Stimulated activated CD4-positive, alpha-beta T cell treated with anti-CD3 and anti-CD28 coated beads, Interleukin-2, amount 100 ng/mL, for 24 hours (primary cell): ENCODE results near the gene ALPK1.
"Not testable (repeated sequence)": the region's sequence is repeated elsewhere in the genome, so short reads cannot be mapped to it uniquely, and the experiment has no call there.

Experiments
- DNase-seq, 2 donors: peaks; one replicate each; pipeline ENCODE4 v3.0.0-alpha.2; 2020

ALPK1 gene

GRCh38 chr4:112381996-112382692 is 85.0 kb downstream of the ALPK1 start:
- DNase-seq: no peak

DNA sequence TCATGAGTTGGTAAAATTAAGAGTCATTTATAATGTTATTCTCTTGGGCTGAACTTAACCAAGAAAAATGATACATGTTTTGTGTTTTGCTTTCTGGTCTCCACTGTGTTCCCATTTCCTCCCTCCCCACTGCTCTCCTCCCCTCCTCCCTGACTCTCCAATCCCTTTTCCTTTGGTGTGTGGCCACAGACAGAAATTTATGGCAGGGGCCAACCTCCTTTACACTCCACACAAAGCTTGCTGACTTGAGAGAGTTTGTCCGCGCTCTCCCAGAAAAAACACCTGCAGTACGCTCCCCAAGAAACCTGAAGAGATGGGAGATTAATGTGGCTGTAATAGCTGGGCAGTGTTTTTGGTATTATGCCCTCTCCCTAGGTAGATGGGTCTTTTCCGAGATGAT is 88.9 kb downstream of the ALPK1 start:
- no peak for DNase-seq

- DNase-seq: no peak
These were observed 104.9 kb downstream of the ALPK1 start for GRCh38 chr4:112402098-112402497.

DNA sequence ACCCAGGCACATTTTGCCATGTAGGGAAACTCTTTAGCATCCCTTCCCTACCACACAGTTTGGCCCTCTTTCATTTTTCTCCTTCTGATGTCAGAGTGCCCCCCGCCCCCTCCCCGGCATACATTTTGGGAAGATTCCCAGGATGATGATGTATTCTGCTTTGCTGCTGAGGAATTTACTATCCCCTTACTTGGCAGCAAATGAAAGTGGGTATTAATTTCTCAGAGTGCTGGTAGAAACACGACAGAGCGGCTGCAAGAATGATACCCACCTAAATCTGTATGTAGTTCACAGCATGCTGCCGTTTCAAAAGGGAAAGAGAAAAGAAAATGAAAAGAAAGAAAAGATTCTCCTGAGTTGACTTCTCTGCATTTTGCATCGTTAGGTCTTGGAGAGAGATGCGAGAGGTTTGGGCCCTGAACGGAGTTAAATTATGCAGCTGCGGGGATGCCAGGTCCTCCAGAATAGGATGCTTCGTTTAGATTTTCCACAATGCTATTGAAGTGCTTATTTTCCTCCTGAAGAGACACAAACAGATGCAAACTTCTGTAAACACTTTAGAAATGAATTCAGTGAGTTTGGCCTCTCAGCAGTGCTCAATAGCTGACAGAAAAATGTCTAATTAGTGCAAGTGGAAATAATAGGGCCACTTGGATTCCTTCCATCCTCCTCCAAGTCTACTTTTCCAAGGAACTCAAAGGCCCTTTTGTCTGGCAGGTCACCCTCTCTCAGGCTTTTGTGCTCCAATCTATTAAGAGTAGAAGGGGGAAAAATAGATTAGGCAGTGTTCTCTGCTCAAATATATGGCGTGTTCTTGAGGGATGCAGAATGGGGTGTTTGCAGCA is 106.2 kb downstream of the ALPK1 start:
- no peak for DNase-seq

GRCh38 chr4:112410364-112410763 is 113.2 kb downstream of the ALPK1 start:
- DNase-seq: no peak

DNA sequence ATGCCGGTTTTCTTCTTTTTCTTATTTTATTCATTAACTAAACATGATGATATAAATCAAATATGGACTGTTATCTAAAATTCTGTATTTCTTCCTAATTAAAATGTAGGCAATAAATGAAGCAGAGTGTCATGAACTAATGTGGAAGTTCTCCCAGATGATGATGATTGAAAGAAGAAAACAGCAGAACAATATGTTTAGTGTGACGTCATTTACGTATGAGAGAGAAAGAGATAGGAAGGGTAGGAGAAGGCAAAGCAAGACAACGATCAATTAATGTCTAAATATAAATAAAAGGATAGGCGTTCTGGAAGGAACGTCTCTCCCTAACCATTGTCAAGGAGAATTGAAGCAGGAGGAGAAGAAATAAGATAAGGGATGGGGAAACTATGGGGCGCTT is 113.6 kb downstream of the ALPK1 start:
- DNase-seq: no peak

DNA sequence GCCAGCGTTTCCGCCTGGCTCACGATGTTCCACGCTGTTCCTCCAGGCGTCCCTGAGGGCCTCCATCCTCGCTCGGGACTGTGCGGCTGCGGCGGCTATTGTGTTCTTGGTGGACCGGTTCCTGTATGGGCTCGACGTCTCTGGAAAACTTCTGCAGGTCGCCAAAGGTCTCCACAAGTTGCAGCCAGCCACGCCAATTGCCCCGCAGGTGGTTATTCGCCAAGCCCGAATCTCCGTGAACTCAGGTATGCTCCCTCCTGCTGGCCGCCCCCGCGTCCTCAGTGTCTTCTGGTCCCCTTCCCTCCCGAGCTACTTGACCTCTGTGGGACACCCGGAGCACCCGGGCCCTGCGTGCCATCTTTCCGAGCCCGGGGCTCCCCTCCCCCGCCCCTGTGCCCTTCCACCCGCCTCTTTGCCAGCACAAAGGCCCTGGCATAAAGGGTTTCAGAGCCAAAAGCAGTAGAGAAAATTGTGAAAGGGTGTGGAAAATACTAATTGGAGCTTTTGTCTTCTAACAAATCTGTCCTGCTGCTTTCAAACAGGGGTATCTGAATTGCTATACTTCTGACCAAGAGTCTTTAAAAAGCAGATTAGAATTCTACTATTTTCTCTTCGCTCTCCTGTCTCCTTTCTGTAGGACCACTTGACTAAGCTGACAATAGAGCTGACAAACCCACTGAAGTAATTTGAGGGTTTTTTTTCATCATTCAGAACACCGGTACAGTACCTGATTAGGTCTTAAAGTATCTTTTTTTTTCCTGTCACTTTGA is 114.8 kb downstream of the ALPK1 start:
- DNase-seq: no peak

DNA sequence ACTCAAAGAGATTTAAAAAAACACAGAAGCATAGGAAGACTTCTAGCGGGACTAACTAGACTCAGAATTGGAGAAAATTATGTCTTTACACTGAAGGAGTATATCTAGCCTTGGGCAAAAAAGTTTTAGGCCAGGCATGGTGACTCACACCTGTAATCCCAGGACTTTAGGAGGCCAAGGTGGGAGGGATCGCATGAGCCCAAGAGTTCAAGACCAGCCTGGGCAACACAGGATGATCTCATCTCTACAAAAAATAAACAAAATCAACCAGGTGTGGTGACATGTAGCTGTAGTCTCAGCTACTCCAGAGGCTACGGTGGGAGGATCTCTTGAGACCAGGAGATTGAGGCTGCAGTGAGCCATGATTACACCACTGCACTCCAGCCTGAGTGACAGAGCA is 119.3 kb downstream of the ALPK1 start:
- no peak for DNase-seq

- DNase-seq: no peak
These were observed 120.9 kb downstream of the ALPK1 start for GRCh38 chr4:112418092-112418491.

DNA sequence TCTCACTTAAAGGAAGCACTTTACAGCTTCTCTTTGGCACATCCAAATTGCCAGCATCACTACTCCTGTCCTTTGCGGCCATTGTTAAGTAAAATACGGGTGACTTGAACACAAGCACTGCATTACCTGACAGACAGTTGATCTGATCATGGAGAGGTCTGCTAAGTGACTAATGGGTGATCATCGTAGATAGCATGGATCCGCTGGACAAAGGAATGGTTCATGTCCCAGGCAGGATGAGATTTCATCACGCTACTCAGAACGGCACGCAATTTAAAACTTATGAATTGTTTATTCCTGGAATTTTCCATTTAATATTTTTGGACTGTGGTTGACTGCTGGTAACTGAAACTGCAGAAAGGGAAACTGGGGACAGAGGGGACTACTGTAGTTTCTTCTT is 124.7 kb downstream of the ALPK1 start:
- no peak for DNase-seq

DNA sequence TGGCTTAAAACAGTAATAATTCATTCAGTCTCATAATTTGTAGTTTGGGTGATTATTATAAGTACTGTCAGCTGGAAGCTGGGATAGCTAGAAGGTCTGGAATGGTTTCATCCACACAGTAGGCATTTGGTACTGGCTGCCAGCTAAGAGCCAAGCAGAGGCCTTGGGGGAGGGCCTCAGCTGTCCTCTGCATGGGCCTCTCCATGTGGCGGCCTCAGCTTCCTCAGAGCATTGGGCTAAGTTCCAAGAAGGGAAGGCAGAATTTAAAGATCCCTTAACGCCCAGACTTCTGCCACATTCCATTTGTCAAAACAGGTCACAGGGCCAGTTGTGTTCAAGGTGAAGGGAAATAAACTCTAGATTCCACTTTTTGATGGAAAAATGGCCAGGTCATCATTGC is 125.5 kb downstream of the ALPK1 start:
- no peak for DNase-seq

- no peak for DNase-seq
These were observed 126.4 kb downstream of the ALPK1 start for GRCh38 chr4:112423591-112423990.

- no peak for DNase-seq
These were observed 128.7 kb downstream of the ALPK1 start for GRCh38 chr4:112425823-112426222.

GRCh38 chr4:112426416-112426815 is 129.2 kb downstream of the ALPK1 start:
- DNase-seq: no peak

- DNase-seq: no peak
These were observed 134.0 kb downstream of the ALPK1 start for GRCh38 chr4:112431158-112431557.

DNA sequence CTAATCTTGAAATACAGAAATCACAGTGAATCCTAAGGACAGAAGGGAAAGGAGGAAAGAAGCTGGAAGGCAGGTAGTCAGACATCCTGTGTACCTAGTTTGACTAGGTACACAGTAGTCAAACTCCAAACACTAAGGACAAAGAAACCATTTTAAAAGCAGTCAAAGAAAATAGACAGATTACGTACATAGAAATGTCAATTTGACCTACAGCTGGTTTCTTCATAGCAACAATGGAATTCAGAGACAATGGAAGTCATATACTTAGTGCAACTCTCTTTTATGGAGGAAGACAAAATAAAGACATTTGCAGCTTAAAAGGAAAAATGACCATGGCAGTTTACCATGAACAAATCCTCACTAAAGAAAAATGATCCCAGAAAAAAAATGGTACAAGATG is 139.8 kb downstream of the ALPK1 start:
- DNase-seq: no peak

DNA sequence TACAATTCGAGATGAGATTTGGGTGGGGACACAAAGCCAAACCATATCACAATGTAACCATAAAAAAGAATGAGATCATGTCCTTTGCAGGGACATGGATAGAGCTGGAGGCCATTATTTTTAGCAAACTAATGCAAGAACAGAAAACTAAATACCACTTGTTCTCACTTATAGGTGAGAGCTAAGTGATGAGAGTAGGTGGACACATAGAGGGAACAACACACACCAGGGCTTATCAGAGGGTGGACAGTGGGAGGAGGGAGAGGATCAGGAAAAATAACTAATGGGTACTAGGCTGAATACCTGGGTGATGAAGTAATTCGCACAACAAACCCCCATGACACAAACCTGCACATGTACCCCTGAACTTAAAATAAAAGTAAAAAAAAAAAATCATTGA is 145.1 kb downstream of the ALPK1 start:
- DNase-seq: not testable (repeated sequence)

- no peak for DNase-seq
These were observed 151.3 kb downstream of the ALPK1 start for GRCh38 chr4:112448306-112449132.

DNA sequence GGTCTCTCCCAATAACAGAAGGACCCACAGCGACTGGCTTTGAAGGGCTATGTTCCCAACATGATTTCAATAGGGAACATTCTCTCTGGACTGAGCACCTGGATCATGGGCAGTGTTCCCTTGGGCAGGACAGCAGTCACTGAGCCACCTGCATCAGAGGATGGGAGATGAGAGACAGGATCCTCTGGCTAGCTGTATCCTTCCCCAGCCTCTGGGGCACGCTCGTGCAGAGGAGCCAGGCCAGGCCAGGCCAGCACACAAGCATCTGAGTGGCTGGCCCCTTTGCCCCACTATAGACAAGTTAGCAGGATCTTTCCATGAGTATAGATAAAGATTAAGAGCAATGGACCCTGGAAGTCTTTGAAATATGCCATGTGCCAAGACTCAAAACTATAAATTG is 152.5 kb downstream of the ALPK1 start:
- DNase-seq: no peak

- no peak for DNase-seq
These were observed 153.9 kb downstream of the ALPK1 start for GRCh38 chr4:112451104-112451503.

- DNase-seq: no peak
These were observed 154.7 kb downstream of the ALPK1 start for GRCh38 chr4:112451831-112452230.

DNA sequence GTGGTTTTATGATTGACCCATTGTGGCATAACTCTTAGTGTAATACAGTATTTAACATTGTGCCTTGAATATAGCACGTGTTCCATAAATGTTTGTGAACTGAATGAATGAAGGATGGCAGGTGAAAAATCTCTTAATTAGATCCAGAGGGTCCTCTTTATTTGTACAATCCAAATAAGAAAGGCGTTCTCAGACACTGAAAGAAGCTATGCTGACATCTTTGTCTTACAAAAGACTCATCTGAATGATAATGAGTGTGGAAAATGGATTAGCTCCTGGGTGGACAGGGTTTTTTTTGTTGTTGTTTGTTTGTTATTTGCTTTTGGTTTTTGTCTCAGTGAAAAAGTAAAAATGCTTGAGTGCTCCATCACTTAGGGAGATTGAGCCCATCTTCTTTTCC is 156.2 kb downstream of the ALPK1 start:
- DNase-seq: no peak

DNA sequence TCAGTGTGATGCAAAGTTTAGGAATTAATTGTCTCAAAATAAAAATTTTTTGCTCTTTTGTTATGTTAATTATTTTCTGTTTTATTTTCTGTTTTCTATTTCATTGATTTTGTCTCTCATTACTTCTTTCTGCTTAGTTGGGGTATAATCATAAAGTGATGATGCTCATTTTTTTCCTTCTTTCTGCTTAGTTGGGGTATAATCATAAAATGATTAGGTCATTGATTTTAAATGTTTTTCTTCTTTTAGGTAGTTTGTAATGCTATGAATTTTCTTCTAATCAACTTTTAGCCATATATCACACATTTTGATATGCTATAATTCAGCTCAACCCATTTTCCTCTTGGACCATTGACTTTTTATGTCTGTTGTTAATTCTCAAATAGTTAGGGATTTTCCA is 175.1 kb downstream of the ALPK1 start:
- no peak for DNase-seq
